Measurements from ENCODE around the gene STAMBPL1.

DNA sequence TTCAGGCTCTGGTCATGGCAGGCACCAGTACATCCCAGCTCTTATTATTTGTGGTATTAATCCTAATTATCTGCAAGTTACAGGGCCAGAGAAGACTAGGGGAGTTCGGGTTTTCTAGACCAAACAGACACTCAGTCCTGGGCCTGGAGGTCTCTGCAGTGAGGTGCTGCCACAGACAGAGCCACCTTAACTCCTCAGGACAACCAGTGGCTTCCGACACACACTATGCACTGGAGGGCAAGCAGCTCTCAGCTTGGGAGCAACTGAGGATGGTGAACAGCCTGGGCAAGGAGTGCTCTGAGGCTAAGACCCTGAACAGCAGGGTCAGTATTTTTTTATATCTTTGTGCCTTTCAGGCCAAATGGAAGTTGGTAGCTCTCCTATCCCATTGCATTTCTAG lies 53.5 kb downstream of the STAMBPL1 start:
- TF ChIP-seq POLR2A (IDR thresholded peaks at IDR 0.05), result no peak
- no peak for TF ChIP-seq POLR2AphosphoS5 (IDR thresholded peaks at IDR 0.05)

Measured in upper lobe of left lung (tissue), 4 donors.